Measurements from ENCODE around the gene DAPK3.
"Not testable (repeated sequence)": the region's sequence is repeated elsewhere in the genome, so short reads cannot be mapped to it uniquely, and the experiment has no call there.

The DAPK3 gene

DNA sequence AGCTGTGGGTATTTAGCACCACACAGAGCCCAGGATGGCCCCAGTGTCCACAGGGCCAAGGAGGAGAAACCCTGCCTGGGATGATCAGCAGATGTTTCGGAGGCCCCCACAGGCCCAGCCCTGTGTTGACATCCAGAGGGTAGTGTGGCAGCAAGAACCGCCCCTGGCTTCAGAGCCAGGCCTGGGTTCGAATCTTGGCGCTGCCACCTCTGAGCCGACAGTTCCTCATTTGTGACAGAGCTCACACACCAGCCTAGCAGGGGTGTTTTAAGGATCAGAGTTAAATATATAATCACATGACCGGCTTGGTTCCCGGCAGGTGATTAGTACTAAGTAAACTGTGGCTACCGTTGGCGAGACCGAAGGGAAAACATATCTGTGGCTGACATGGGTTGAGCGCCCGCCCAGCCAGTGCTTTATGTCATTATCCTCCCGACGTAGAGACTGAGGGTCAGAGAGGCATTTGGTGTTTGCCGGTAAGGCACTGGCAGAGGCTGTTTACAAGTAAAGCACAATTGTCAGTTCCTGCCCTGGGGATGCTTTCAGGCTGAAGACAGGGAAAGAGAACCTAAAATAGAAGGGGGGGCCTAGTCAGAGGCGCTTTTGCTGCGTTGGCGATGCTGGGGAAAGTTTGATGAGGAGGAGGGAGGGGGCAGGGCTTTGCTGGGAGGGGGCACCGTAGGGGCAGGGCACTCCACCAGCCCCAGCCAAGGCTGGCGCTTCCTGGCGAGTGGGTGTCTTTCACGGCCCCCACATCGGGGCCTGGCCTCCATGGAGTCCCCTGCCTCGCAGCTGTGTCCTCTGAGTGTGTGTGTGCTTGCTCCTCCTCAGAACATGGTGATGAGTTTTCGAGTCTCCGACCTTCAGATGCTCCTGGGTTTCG, 41.4 kb upstream of the DAPK3 start:
- Histone ChIP-seq H3K9ac (ENCODE audit: low read depth, low read length) (no peak overlapping the region), H3K4me3 (ENCODE audit: low read depth, low read length) (no peak overlapping the region), H3K4me1 (ENCODE audit: control insufficient read depth, insufficient read depth, low read length) (peaks cover 8% of the 10 kb centered on the region), H3K9me3 (ENCODE audit: control insufficient read depth, insufficient read depth, low read length) (no peaks in the 10 kb centered on the region), H3K36me3 (ENCODE audit: control insufficient read depth, insufficient read depth, low read length) (peaks cover 42% of the 10 kb centered on the region), H3K27me3 (ENCODE audit: control insufficient read depth, insufficient read depth, low read length) (no peaks in the 10 kb centered on the region)

DNA sequence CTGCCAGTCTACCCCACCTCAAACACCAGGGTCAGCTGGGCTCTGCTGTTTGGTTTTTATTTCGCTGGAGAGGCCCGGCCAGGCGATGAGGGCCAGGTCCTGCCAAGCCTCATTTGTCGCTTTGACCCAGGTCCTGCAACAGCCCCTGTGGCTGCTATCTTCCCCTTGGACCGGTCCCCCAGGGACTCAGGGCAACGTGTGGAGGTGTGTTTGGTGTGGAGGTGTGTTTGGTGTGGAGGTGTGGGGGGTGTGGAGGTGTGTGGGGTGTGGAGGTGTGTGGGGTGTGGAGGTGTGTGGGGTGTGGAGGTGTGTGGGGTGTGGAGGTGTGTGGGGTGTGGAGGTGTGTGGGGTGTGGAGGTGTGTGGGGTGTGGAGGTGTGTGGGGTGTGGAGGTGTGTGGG, 40.5 kb upstream of the DAPK3 start:
- not testable (repeated sequence) for H3K27me3 ChIP-seq (ENCODE audit: control insufficient read depth, insufficient read depth, low read length); H3K4me3 ChIP-seq (ENCODE audit: low read depth, low read length); H3K9me3 ChIP-seq (ENCODE audit: control insufficient read depth, insufficient read depth, low read length); H3K9ac ChIP-seq (ENCODE audit: low read depth, low read length); H3K4me1 ChIP-seq (ENCODE audit: control insufficient read depth, insufficient read depth, low read length)
- H3K36me3 ChIP-seq (ENCODE audit: control insufficient read depth, insufficient read depth, low read length), result peaks cover 41% of the 10 kb centered on the region

- Histone ChIP-seq H3K27me3 (ENCODE audit: control insufficient read depth, insufficient read depth, low read length) (no peaks in the 10 kb centered on the region), H3K9me3 (ENCODE audit: control insufficient read depth, insufficient read depth, low read length) (no peaks in the 10 kb centered on the region), H3K4me1 (ENCODE audit: control insufficient read depth, insufficient read depth, low read length) (peaks cover 8% of the 10 kb centered on the region), H3K36me3 (ENCODE audit: control insufficient read depth, insufficient read depth, low read length) (peaks cover 41% of the 10 kb centered on the region), H3K4me3 (ENCODE audit: low read depth, low read length) (no peak overlapping the region), H3K9ac (ENCODE audit: low read depth, low read length) (no peak overlapping the region)
Measured at GRCh38 chr19:4010808-4011110, 39.9 kb upstream of the DAPK3 start.

DNA sequence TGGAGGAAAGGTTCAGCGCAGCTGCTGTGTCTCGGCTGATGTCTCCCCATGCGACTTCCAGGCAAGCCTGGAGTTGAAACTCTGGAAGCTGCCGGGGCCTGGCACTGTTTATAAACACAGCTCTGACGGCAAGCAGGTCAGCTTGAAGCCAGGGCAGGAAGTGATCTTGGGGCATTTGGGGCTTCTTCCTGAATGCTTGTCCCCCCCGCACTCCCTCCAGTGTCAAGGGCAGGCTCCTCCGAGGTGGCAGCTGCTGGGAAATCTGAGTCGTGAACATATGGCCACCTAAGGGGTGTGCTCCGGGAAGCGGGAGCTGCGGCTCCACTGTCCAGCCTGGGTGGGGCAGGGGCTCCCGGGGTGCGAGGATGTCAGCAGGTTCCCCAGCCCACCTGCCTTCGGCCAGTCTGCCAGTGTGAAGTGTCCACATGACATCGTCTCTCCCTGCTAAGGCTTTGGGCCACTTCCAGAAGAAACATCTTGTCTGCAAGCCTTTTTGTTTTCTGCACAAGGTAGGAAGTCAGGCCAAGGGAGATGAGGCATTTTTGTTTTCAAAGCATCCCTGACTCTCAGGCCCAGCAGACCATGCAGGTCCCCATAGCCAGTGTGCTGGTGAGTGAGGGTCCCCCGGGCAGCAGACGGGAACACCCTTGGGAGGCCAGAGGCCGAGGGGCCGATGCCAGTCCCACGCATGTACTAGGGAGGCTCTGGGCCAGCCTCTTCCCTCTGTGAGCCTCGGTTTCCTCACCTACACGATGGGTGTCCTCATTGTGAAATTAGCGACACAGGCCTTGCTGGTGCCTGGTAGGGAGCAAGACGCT, 39.3 kb upstream of the DAPK3 start:
- Histone ChIP-seq H3K4me3 (ENCODE audit: low read depth, low read length) (no peak overlapping the region), H3K9me3 (ENCODE audit: control insufficient read depth, insufficient read depth, low read length) (no peaks in the 10 kb centered on the region), H3K9ac (ENCODE audit: low read depth, low read length) (no peak overlapping the region), H3K27me3 (ENCODE audit: control insufficient read depth, insufficient read depth, low read length) (no peaks in the 10 kb centered on the region), H3K36me3 (ENCODE audit: control insufficient read depth, insufficient read depth, low read length) (peaks cover 36% of the 10 kb centered on the region), H3K4me1 (ENCODE audit: control insufficient read depth, insufficient read depth, low read length) (peaks cover 8% of the 10 kb centered on the region)

- H3K4me3 ChIP-seq (ENCODE audit: low read depth, low read length), result peak overlapping the region; percentile 88
- peaks cover 8% of the 10 kb centered on the region for H3K4me1 ChIP-seq (ENCODE audit: control insufficient read depth, insufficient read depth, low read length)
- H3K36me3 ChIP-seq (ENCODE audit: control insufficient read depth, insufficient read depth, low read length), result peaks cover 16% of the 10 kb centered on the region
- no peaks in the 10 kb centered on the region for H3K27me3 ChIP-seq (ENCODE audit: control insufficient read depth, insufficient read depth, low read length)
- H3K9me3 ChIP-seq (ENCODE audit: control insufficient read depth, insufficient read depth, low read length), result no peaks in the 10 kb centered on the region
- peak overlapping the region; percentile 76 for H3K9ac ChIP-seq (ENCODE audit: low read depth, low read length)
Measured at GRCh38 chr19:4007836-4008539, 37.1 kb upstream of the DAPK3 start.

DNA sequence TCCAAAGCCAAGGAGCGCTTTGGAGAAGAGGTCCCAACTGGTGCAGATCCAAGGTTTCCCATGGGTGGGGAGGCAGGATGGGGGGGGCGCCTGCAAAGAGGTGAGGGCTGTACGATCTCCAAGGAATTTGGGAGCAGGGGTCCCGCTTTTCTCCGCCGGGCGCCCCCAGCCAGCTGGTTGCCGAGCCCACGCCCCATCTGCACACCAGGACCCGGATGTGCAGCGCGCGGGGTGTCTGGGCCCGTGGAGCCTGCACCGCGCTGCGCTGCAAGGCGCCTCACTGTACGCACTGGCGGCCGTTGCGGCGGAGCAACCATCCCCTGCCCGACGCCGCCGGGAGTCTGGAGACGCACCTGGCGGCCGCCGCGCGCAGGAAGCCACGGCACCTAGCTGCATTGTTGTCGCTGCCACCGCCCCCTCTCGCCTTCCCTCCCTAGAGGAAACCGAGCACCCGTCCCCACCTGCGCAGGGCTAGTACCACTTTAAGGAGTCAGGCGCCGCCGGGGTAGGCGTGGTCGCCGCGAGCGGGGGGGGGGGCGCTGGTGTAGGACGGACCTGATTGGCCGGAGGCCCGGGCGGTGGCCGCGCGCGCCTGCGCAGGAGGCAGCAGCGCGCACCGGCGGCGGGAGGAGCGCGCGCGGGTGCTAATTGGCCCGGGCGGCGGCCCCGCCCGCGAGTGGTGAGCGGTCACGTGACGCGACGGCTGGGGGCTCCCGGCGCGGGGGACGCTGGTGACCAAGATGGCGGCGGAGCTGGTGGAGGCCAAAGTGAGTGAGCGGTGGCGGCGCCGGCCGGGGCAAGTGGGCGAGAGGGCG, 36.3 kb upstream of the DAPK3 start, which contains the start of gene PIAS4:
TSS of gene PIAS4 (plus strand) at position 716 of the 815 bp plus-strand sequence. CDS start at position 741, 25 bp downstream.
- H3K4me1 ChIP-seq (ENCODE audit: control insufficient read depth, insufficient read depth, low read length), result peaks cover 8% of the 10 kb centered on the region

GRCh38 chr19:4005436-4005835, 34.5 kb upstream of the DAPK3 start:
- H3K4me1 ChIP-seq (ENCODE audit: control insufficient read depth, insufficient read depth, low read length); H3K4me3 ChIP-seq (ENCODE audit: low read depth, low read length); H3K36me3 ChIP-seq (ENCODE audit: control insufficient read depth, insufficient read depth, low read length); H3K27me3 ChIP-seq (ENCODE audit: control insufficient read depth, insufficient read depth, low read length); H3K9ac ChIP-seq (ENCODE audit: low read depth, low read length); H3K9me3 ChIP-seq (ENCODE audit: control insufficient read depth, insufficient read depth, low read length): not testable (repeated sequence)

More for the DNA sequence above, 36.3 kb upstream of the DAPK3 start, which contains the start of gene PIAS4:
- Histone ChIP-seq H3K36me3 (ENCODE audit: control insufficient read depth, insufficient read depth, low read length) (peaks cover 13% of the 10 kb centered on the region), H3K4me3 (ENCODE audit: low read depth, low read length) (peak within 1 kb of the TSS; percentile 88), H3K9me3 (ENCODE audit: control insufficient read depth, insufficient read depth, low read length) (no peaks in the 10 kb centered on the region), H3K9ac (ENCODE audit: low read depth, low read length) (peak within 1 kb of the TSS; percentile 83), H3K27me3 (ENCODE audit: control insufficient read depth, insufficient read depth, low read length) (no peaks in the 10 kb centered on the region)

GRCh38 chr19:4000798-4001197, 29.9 kb upstream of the DAPK3 start:
- H3K36me3 ChIP-seq (ENCODE audit: control insufficient read depth, insufficient read depth, low read length); H3K9me3 ChIP-seq (ENCODE audit: control insufficient read depth, insufficient read depth, low read length); H3K4me3 ChIP-seq (ENCODE audit: low read depth, low read length): not testable (repeated sequence)

DNA sequence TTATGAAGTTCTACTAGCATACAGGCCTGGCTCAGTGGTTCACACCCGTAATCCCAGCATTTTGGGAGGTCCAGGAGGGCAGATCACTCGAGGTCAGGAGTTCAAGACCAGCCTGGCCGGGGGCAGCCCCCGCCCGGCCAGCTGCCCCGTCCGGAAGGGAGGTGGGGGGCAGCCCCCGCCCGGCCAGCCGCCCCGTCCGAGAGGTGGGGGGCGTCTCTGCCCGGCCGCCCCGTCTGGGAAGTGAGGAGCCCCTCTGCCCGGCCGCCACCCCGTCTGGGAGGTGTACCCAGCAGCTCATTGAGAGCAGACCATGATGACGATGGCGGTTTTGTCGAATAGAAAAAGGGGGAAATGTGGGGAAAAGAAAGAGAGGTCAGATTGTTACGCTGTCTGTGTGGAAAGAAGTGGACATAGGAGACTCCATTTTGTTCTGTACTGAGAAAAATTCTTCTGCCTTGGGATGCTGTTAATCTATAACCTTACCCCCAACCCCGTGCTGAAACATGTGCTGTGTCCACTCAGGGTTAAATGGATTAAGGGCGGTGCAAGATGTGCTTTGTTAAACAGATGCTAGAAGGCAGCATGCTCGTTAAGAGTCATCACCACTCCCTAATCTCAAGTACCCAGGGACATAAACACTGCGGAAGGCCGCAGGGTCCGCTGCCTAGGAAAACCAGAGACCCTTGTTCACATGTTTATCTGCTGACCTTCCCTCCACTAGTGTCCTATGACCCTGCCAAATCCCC, 27.9 kb upstream of the DAPK3 start:
- not testable (repeated sequence) for H3K4me1 ChIP-seq (ENCODE audit: control insufficient read depth, insufficient read depth, low read length); H3K9ac ChIP-seq (ENCODE audit: low read depth, low read length); H3K27me3 ChIP-seq (ENCODE audit: control insufficient read depth, insufficient read depth, low read length); H3K9me3 ChIP-seq (ENCODE audit: control insufficient read depth, insufficient read depth, low read length); H3K36me3 ChIP-seq (ENCODE audit: control insufficient read depth, insufficient read depth, low read length); H3K4me3 ChIP-seq (ENCODE audit: low read depth, low read length)

More at GRCh38 chr19:4000798-4001197, 29.9 kb upstream of the DAPK3 start:
- H3K27me3 ChIP-seq (ENCODE audit: control insufficient read depth, insufficient read depth, low read length); H3K4me1 ChIP-seq (ENCODE audit: control insufficient read depth, insufficient read depth, low read length); H3K9ac ChIP-seq (ENCODE audit: low read depth, low read length): not testable (repeated sequence)

DNA sequence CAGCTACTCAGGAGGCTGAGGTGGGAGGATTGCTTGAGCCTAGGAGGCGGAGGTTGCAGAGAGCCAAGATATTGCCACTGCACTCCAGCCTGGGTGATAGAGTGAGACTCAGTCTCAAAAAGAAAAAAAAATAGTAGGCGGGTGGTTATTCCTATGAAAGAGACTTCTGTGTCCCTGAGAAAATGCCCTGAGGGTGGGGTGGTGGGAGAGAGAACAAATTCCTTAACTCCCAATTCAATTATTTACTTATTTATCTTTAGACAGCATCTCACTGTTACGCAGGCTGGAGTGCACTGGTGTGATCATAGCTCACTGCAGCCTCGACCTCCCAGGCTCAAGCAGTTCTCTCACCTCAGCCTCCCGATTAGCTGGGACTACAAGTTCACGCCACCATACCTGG, 24.7 kb upstream of the DAPK3 start:
- Histone ChIP-seq H3K9me3 (ENCODE audit: control insufficient read depth, insufficient read depth, low read length) (no peaks in the 10 kb centered on the region), H3K4me1 (ENCODE audit: control insufficient read depth, insufficient read depth, low read length) (no peaks in the 10 kb centered on the region), H3K4me3 (ENCODE audit: low read depth, low read length) (no peak overlapping the region), H3K36me3 (ENCODE audit: control insufficient read depth, insufficient read depth, low read length) (no peaks in the 10 kb centered on the region), H3K27me3 (ENCODE audit: control insufficient read depth, insufficient read depth, low read length) (no peaks in the 10 kb centered on the region), H3K9ac (ENCODE audit: low read depth, low read length) (no peak overlapping the region)

GRCh38 chr19:3990815-3991117, 19.9 kb upstream of the DAPK3 start:
- H3K4me1 ChIP-seq (ENCODE audit: control insufficient read depth, insufficient read depth, low read length), result peaks cover 6% of the 10 kb centered on the region
- no peaks in the 10 kb centered on the region for H3K36me3 ChIP-seq (ENCODE audit: control insufficient read depth, insufficient read depth, low read length)
- H3K9me3 ChIP-seq (ENCODE audit: control insufficient read depth, insufficient read depth, low read length), result no peaks in the 10 kb centered on the region
- no peak overlapping the region for H3K4me3 ChIP-seq (ENCODE audit: low read depth, low read length)
- no peak overlapping the region for H3K9ac ChIP-seq (ENCODE audit: low read depth, low read length)
- H3K27me3 ChIP-seq (ENCODE audit: control insufficient read depth, insufficient read depth, low read length), result no peaks in the 10 kb centered on the region

Data from iPS-15b (cell line).